Loucy (cell line): ENCODE data around the gene FGFBP1.

Experiments used
- EZH2phosphoT487 ChIP-seq: fragments of 200-600 bp; IDR thresholded peaks from 2 replicates; pipeline ENCODE4 v1.6.1; 2018; ENCODE audit warnings: antibody characterized with exemption, mild to moderate bottlenecking, moderate library complexity, borderline replicate concordance
- TF ChIP-seq, protein P1 (sequence below): fragments of 200-600 bp; sonication (generic); conservative IDR thresholded peaks from 2 replicates; pipeline ENCODE4 v1.5.1; 2014; ENCODE audit warnings: mild to moderate bottlenecking, antibody characterized with exemption, low read length

DNA sequence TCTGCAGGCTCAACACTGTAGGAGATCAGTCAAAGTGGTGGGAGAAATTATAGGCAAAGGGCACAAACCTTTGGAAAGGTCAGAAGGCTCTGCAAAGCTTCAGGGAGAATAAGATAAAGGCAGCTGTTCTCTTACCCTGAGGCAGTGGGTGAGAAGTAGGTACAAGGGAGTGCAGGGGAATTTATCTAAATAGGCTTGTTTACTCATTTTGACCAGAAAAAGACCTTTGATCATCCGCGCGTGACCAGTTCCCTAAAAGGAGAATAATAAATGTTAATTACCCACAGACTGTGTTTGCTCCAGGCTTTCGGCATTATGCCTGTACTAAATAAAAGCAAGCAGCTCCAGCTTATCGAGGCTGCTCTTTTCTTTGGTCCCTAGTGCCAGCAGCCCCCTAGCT is 15.1 kb upstream of the FGFBP1 start:
- TF ChIP-seq, protein P1, sequence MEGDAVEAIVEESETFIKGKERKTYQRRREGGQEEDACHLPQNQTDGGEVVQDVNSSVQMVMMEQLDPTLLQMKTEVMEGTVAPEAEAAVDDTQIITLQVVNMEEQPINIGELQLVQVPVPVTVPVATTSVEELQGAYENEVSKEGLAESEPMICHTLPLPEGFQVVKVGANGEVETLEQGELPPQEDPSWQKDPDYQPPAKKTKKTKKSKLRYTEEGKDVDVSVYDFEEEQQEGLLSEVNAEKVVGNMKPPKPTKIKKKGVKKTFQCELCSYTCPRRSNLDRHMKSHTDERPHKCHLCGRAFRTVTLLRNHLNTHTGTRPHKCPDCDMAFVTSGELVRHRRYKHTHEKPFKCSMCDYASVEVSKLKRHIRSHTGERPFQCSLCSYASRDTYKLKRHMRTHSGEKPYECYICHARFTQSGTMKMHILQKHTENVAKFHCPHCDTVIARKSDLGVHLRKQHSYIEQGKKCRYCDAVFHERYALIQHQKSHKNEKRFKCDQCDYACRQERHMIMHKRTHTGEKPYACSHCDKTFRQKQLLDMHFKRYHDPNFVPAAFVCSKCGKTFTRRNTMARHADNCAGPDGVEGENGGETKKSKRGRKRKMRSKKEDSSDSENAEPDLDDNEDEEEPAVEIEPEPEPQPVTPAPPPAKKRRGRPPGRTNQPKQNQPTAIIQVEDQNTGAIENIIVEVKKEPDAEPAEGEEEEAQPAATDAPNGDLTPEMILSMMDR: no peak
- TF ChIP-seq EZH2phosphoT487: no peak
